Stimulated activated effector memory CD8-positive, alpha-beta T cell treated with anti-CD3 and anti-CD28 coated beads, Interleukin-12 subunit alpha, Interleukin-12 subunit beta, amount 100 ng/mL, for 72 hours (primary cell): ENCODE measurements around the gene ANKRD7.
"Not testable (repeated sequence)": the region's sequence is repeated elsewhere in the genome, so short reads cannot be mapped to it uniquely, and the experiment has no call there.

Experiments used
- ATAC-seq: fragments of 150-1000 bp; cut with Tn5 transposase; 2 replicates; pipeline ENCODE4 v1.10.0; 2021
- DNase-seq, 2 donors: peaks; one replicate each; pipeline ENCODE4 v3.0.0; 2021 to 2022; ENCODE audit warnings: low spot score in 2 of 2
- H3K27ac Mint-ChIP-seq: one replicate; pipeline ENCODE4 v1.8.0; 2022; ENCODE audit warnings: mild to moderate bottlenecking, mixed read lengths
- H3K36me3 Mint-ChIP-seq: one replicate; pipeline ENCODE4 v1.8.0; 2022; ENCODE audit warnings: mild to moderate bottlenecking, mixed read lengths
- H3K4me1 Mint-ChIP-seq: one replicate; pipeline ENCODE4 v1.8.0; 2022; ENCODE audit warnings: mixed read lengths
- H3K4me3 Mint-ChIP-seq: one replicate; pipeline ENCODE4 v1.8.0; 2022; ENCODE audit warnings: mild to moderate bottlenecking, mixed read lengths
- H3K9me3 Mint-ChIP-seq: one replicate; pipeline ENCODE4 v1.8.0; 2022; ENCODE audit warnings: mixed read lengths

The ANKRD7 gene

GRCh38 chr7:118217210-118217619 lies 7.3 kb upstream of the ANKRD7 start:
- no peak overlapping the region for H3K27ac Mint-ChIP-seq
- peaks cover 13% of the 10 kb centered on the region for H3K4me1 Mint-ChIP-seq
- no peak overlapping the region for H3K4me3 Mint-ChIP-seq
- no peak for ATAC-seq
- no peaks in the 10 kb centered on the region for H3K9me3 Mint-ChIP-seq
- no peak for DNase-seq
- peaks cover 11% of the 10 kb centered on the region for H3K36me3 Mint-ChIP-seq

GRCh38 chr7:118218413-118219156 lies 5.9 kb upstream of the ANKRD7 start:
- ATAC-seq = no peak
- Mint-ChIP-seq H3K36me3 (peaks cover 11% of the 10 kb centered on the region), H3K4me1 (peaks cover 13% of the 10 kb centered on the region), H3K27ac (no peak overlapping the region), H3K4me3 (no peak overlapping the region), H3K9me3 (no peaks in the 10 kb centered on the region)
- DNase-seq = no peak

- Mint-ChIP-seq H3K4me3 (no peak overlapping the region), H3K4me1 (peaks cover 9% of the 10 kb centered on the region), H3K36me3 (peaks cover 7% of the 10 kb centered on the region), H3K27ac (no peak overlapping the region), H3K9me3 (no peaks in the 10 kb centered on the region)
- no peak for DNase-seq
- no peak for ATAC-seq
These were observed 5.4 kb upstream of the ANKRD7 start for GRCh38 chr7:118219157-118219512.

- no peak overlapping the region for H3K27ac Mint-ChIP-seq
- DNase-seq = no peak
- ATAC-seq = no peak
- H3K9me3 Mint-ChIP-seq = no peaks in the 10 kb centered on the region
- no peaks in the 10 kb centered on the region for H3K36me3 Mint-ChIP-seq
- no peaks in the 10 kb centered on the region for H3K4me1 Mint-ChIP-seq
- no peak overlapping the region for H3K4me3 Mint-ChIP-seq
These were observed 3.9 kb upstream of the ANKRD7 start for GRCh38 chr7:118220583-118220982.

- H3K4me3 Mint-ChIP-seq = no peak overlapping the region
- ATAC-seq (no peak), DNase-seq (no peak)
- H3K36me3 Mint-ChIP-seq = no peaks in the 10 kb centered on the region
- H3K4me1 Mint-ChIP-seq = no peaks in the 10 kb centered on the region
- H3K9me3 Mint-ChIP-seq = no peaks in the 10 kb centered on the region
- H3K27ac Mint-ChIP-seq = no peak overlapping the region
These were observed 1.9 kb upstream of the ANKRD7 start for GRCh38 chr7:118222591-118222990.

GRCh38 chr7:118232837-118233236 lies 8.3 kb downstream of the ANKRD7 start:
- Mint-ChIP-seq H3K4me1 (no peaks in the 10 kb centered on the region), H3K4me3 (no peak overlapping the region), H3K9me3 (no peaks in the 10 kb centered on the region), H3K27ac (no peak overlapping the region), H3K36me3 (no peaks in the 10 kb centered on the region)
- DNase-seq (no peak), ATAC-seq (no peak)

GRCh38 chr7:118233799-118234198 lies 9.3 kb downstream of the ANKRD7 start:
- Mint-ChIP-seq H3K27ac (no peak overlapping the region), H3K4me3 (no peak overlapping the region), H3K9me3 (no peaks in the 10 kb centered on the region), H3K36me3 (no peaks in the 10 kb centered on the region), H3K4me1 (no peaks in the 10 kb centered on the region)
- DNase-seq (no peak), ATAC-seq (no peak)

GRCh38 chr7:118239014-118239413 lies 14.5 kb downstream of the ANKRD7 start:
- no peak overlapping the region for H3K4me3 Mint-ChIP-seq
- H3K27ac Mint-ChIP-seq = no peak overlapping the region
- H3K36me3 Mint-ChIP-seq = no peaks in the 10 kb centered on the region
- ATAC-seq = peak; percentile 28
- no peak for DNase-seq
- no peaks in the 10 kb centered on the region for H3K9me3 Mint-ChIP-seq
- H3K4me1 Mint-ChIP-seq = no peaks in the 10 kb centered on the region

- DNase-seq, H3K36me3 Mint-ChIP-seq, H3K4me3 Mint-ChIP-seq, ATAC-seq, H3K9me3 Mint-ChIP-seq, H3K4me1 Mint-ChIP-seq, H3K27ac Mint-ChIP-seq: not testable (repeated sequence)
These were observed 15.8 kb downstream of the ANKRD7 start for GRCh38 chr7:118240320-118240719.

- DNase-seq = no peak
- Mint-ChIP-seq H3K4me1 (no peaks in the 10 kb centered on the region), H3K36me3 (no peaks in the 10 kb centered on the region), H3K27ac (no peak overlapping the region), H3K9me3 (no peaks in the 10 kb centered on the region), H3K4me3 (no peak overlapping the region)
- ATAC-seq = no peak
These were observed 19.2 kb downstream of the ANKRD7 start for GRCh38 chr7:118243695-118244094.

GRCh38 chr7:118245267-118246040 lies 20.9 kb downstream of the ANKRD7 start:
- no peak overlapping the region for H3K4me3 Mint-ChIP-seq
- H3K27ac Mint-ChIP-seq = no peak overlapping the region
- no peaks in the 10 kb centered on the region for H3K9me3 Mint-ChIP-seq
- no peak for DNase-seq
- H3K4me1 Mint-ChIP-seq = no peaks in the 10 kb centered on the region
- no peaks in the 10 kb centered on the region for H3K36me3 Mint-ChIP-seq
- ATAC-seq = peak; percentile 88

GRCh38 chr7:118250860-118251494 lies 26.5 kb downstream of the ANKRD7 start:
- Mint-ChIP-seq H3K9me3 (no peaks in the 10 kb centered on the region), H3K27ac (no peak overlapping the region), H3K36me3 (no peaks in the 10 kb centered on the region), H3K4me3 (no peak overlapping the region), H3K4me1 (no peaks in the 10 kb centered on the region)
- ATAC-seq = no peak
- DNase-seq = no peak

GRCh38 chr7:118252087-118252486 lies 27.6 kb downstream of the ANKRD7 start:
- Mint-ChIP-seq H3K4me1 (no peaks in the 10 kb centered on the region), H3K27ac (no peak overlapping the region), H3K4me3 (no peak overlapping the region), H3K9me3 (no peaks in the 10 kb centered on the region), H3K36me3 (no peaks in the 10 kb centered on the region)
- ATAC-seq (no peak), DNase-seq (no peak)

GRCh38 chr7:118259115-118259514 lies 34.6 kb downstream of the ANKRD7 start:
- Mint-ChIP-seq H3K27ac (no peak overlapping the region), H3K36me3 (no peaks in the 10 kb centered on the region), H3K9me3 (no peaks in the 10 kb centered on the region), H3K4me3 (no peak overlapping the region), H3K4me1 (peaks cover 5% of the 10 kb centered on the region)
- DNase-seq (no peak), ATAC-seq (no peak)

- Mint-ChIP-seq H3K9me3 (no peaks in the 10 kb centered on the region), H3K4me1 (peaks cover 5% of the 10 kb centered on the region), H3K36me3 (no peaks in the 10 kb centered on the region), H3K27ac (no peak overlapping the region), H3K4me3 (no peak overlapping the region)
- DNase-seq (no peak), ATAC-seq (no peak)
These were observed 40.3 kb downstream of the ANKRD7 start for GRCh38 chr7:118264836-118265235.
